Endothelial cell of umbilical vein (primary cell): ENCODE data around the gene MCM9. TPM values are rescaled to one million over a fixed set of nuclear protein-coding genes. Genes with fewer than 3 reads are reported as not detected.

ENCODE experiments used
- BruUV-seq: library from RNA; stranded (reverse); fragments of 400-500 nt; replicated peaks from 2 replicates; lab custom pipeline; 2021; lab: Mats Ljungman, UMichigan
- CTCF ChIA-PET: fragments of 300-600, 350-600 bp; sonication (Branson Sonifier 250); formaldehyde crosslinking; loops from one replicate; lab custom pipeline; 2021; ENCODE audit warnings: antibody characterized with exemption, inconsistent platforms; lab: Charles Lee
- POLR2A ChIA-PET: fragments of 300-600, 350-600 bp; sonication (Branson Sonifier 250); formaldehyde crosslinking; loops from one replicate; lab custom pipeline; 2021; ENCODE audit warnings: antibody characterized with exemption, inconsistent platforms; lab: Charles Lee
- DNase-seq: peaks from one replicate; pipeline ENCODE4 v3.0.0-alpha.2; 2011; ENCODE audit warnings: low read depth, low spot score
- FAIRE-seq: peaks from 2 replicates; lab custom pipeline; 2011; peaks lifted over from hg19 to GRCh38; lab: Jason Lieb, UNC
- H2AFZ ChIP-seq: 2 replicates; pipeline ENCODE4 v1.6.0; 2012; ENCODE audit warnings: low read depth, low read length, control low read depth, inconsistent platforms
- H3K27ac ChIP-seq: 2 replicates; pipeline ENCODE4 v1.5.1; 2011; ENCODE audit warnings: low read depth, mild to moderate bottlenecking, control low read depth, low read length, moderate library complexity; ENCODE audit not compliant: insufficient read depth
- H3K27me3 ChIP-seq, 2 experiments: 2 replicates each; pipeline versions ENCODE4 v1.6.0 to v1.6.1; 2011; ENCODE audit warnings: low read length in 2 of 2, mixed read lengths in 1 of 2; ENCODE audit not compliant: control insufficient read depth in 2 of 2, insufficient read depth in 2 of 2
- H3K36me3 ChIP-seq, 2 experiments: 2 replicates in 1 of 2; 3 replicates in 1 of 2; pipeline ENCODE4 v1.5.1; 2011; ENCODE audit warnings: low read length in 2 of 2, mild to moderate bottlenecking in 1 of 2, moderate library complexity in 1 of 2; ENCODE audit not compliant: control insufficient read depth in 2 of 2, insufficient read depth in 2 of 2; ENCODE audit errors: extremely low read depth in 1 of 2
- H3K4me1 ChIP-seq: 3 replicates; pipeline ENCODE4 v1.5.1; 2011; ENCODE audit warnings: mild to moderate bottlenecking, low read length; ENCODE audit not compliant: control insufficient read depth, insufficient read depth; ENCODE audit errors: extremely low read depth
- H3K4me2 ChIP-seq: 2 replicates; pipeline ENCODE4 v1.6.1; 2011; ENCODE audit warnings: low read length, control low read depth, mixed read lengths; ENCODE audit not compliant: insufficient read depth
- H3K4me3 ChIP-seq, 3 experiments: fragments of 200-600 bp in 1 of 3; sonication (generic), shearing (Covaris generic) in 1 of 3; replicated peaks in 1 of 3; 2 replicates each; pipeline ENCODE4 v1.5.1; 2011 to 2016; ENCODE audit warnings: control low read depth in 3 of 3, low read length in 3 of 3, mild to moderate bottlenecking in 2 of 3, inconsistent platforms in 1 of 3, low read depth in 1 of 3, moderate library complexity in 1 of 3; ENCODE audit not compliant: insufficient read depth in 1 of 3
- H3K79me2 ChIP-seq: 2 replicates; pipeline ENCODE4 v1.6.0; 2012; ENCODE audit warnings: low read length, inconsistent platforms; ENCODE audit not compliant: control insufficient read depth, insufficient read depth
- H3K9ac ChIP-seq: replicated peaks from 2 replicates; pipeline ENCODE3; 2011; ENCODE audit warnings: low read length, control low read depth; ENCODE audit not compliant: insufficient read depth; ENCODE audit errors: extremely low read depth
- H3K9me1 ChIP-seq: replicated peaks from 3 replicates; pipeline ENCODE4 v1.6.0; 2011; ENCODE audit warnings: mild to moderate bottlenecking, low read length; ENCODE audit not compliant: control insufficient read depth, insufficient read depth; ENCODE audit errors: extremely low read depth
- H3K9me3 ChIP-seq: replicated peaks from 2 replicates; pipeline ENCODE4 v1.5.1; 2012; ENCODE audit warnings: low read length, inconsistent platforms; ENCODE audit not compliant: control insufficient read depth, insufficient read depth
- H4K20me1 ChIP-seq: replicated peaks from 2 replicates; pipeline ENCODE3; 2011; ENCODE audit warnings: mild to moderate bottlenecking, low read length; ENCODE audit not compliant: control insufficient read depth, insufficient read depth; ENCODE audit errors: extremely low read depth
- EZH2 ChIP-seq: IDR thresholded peaks from 2 replicates; pipeline ENCODE4 v1.6.1; 2012; ENCODE audit warnings: borderline replicate concordance, low read depth, mild to moderate bottlenecking, moderate library complexity, low read length, inconsistent platforms; ENCODE audit not compliant: severe bottlenecking
- FOS ChIP-seq: IDR thresholded peaks from 2 replicates; pipeline ENCODE4 v1.6.1; 2011; ENCODE audit warnings: mild to moderate bottlenecking, low read length, moderate library complexity, borderline replicate concordance; ENCODE audit not compliant: insufficient read depth
- GATA2 ChIP-seq: IDR thresholded peaks from 2 replicates; pipeline ENCODE4 v1.7.0; 2011; ENCODE audit warnings: low read depth, mild to moderate bottlenecking, moderate library complexity, mixed read lengths, low read length; ENCODE audit not compliant: insufficient read length, insufficient read depth
- JUN ChIP-seq: IDR thresholded peaks from 2 replicates; pipeline ENCODE4 v1.6.1; 2011; ENCODE audit warnings: borderline replicate concordance, low read depth; ENCODE audit not compliant: insufficient read length, insufficient read depth
- MAX ChIP-seq: IDR thresholded peaks from 2 replicates; pipeline ENCODE4 v1.6.1; 2011; ENCODE audit not compliant: insufficient read depth, insufficient read length
- MYC ChIP-seq: IDR thresholded peaks from one replicate; pipeline ENCODE4 v1.6.1; 2011; ENCODE audit warnings: mild to moderate bottlenecking, low read depth, low read length
- POLR2A ChIP-seq: IDR thresholded peaks from 2 replicates; pipeline ENCODE4 v1.6.1; 2012; ENCODE audit warnings: low read depth, mild to moderate bottlenecking, control low read depth, low read length
- POLR2AphosphoS5 ChIP-seq: IDR thresholded peaks from 2 replicates; pipeline ENCODE4 v1.6.1; 2012; ENCODE audit warnings: low read depth, mild to moderate bottlenecking, control low read depth, low read length, moderate library complexity; ENCODE audit not compliant: insufficient read depth
- dilution Hi-C: fragments of 300-500 bp; cut with MboI; formaldehyde crosslinking; loops from one replicate; pipeline ENCODE4 v1.15.0; 2019; ENCODE audit warnings: low sequenced_read_pairs; ENCODE audit not compliant: extremely low pct_ligation_motif_present
- intact Hi-C: fragments of 100-400 bp; cut with micrococcal nuclease; formaldehyde crosslinking; loops from one replicate; pipeline ENCODE4 v1.10.0; 2022
- polyA plus RNA-seq, 4 experiments: library from polyadenylated mRNA; depleted of rRNA in 3 of 4; stranded (reverse) in 3 of 4; unstranded in 1 of 4; fragments of >200 nt; gene quantifications; 2 replicates each; pipeline versions ENCODE4 v1.2.1 to v1.2.3, GENCODE V29; 2011 to 2012; ENCODE audit warnings: missing spikeins in 1 of 4
- total RNA-seq: library from RNA; stranded (reverse); gene quantifications from 2 replicates; pipeline ENCODE4 v1.2.3, GENCODE V29; 2021
- TF ChIP-seq, protein P1 (sequence below), 2 donors: IDR thresholded peaks; 1 replicate in 1 of 2; 2 replicates in 1 of 2; pipeline ENCODE4 v1.5.1; 2011; ENCODE audit warnings: low read length in 2 of 2, mild to moderate bottlenecking in 2 of 2, moderate library complexity in 2 of 2, control low read depth in 1 of 2, inconsistent platforms in 1 of 2, low read depth in 1 of 2; ENCODE audit not compliant: insufficient read depth in 1 of 2; ENCODE audit errors: extremely low read depth in 1 of 2

The MCM9 gene
- total and polyA plus RNA-seq, 2 donors (not counting 3 experiments of a cell fraction or from before 2014, with no cell fraction given): 2.0 to 14.1 TPM

DNA sequence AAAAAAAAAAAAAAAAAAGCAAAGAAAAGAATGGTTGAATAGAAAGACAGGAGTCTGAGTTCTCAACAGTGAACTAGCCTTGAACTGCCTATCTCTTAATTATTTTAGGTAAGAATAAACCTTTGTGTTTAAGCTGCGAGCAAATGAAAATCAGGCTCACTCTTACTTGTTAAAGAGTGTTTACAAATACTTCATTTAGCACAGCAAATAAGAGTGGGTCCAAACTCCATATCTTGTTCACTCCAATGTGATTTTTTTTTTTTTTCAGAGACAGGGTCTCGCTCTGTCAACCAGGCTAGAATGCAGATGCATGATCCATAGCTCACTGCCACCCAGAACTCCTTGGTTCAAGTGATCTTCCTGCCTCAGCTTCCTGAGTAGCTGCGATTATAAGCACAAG lies 11.9 kb downstream of the MCM9 start:
- CTCF ChIA-PET: no interaction called here
- Histone ChIP-seq H3K9me1 (no peaks in the 10 kb centered on the region), H3K36me3 (peaks cover 3 to 7% of the 10 kb centered on the region in 2 experiments), H3K4me2 (no peak overlapping the region), H3K79me2 (no peaks in the 10 kb centered on the region), H2AFZ (no peak overlapping the region), H4K20me1 (no peaks in the 10 kb centered on the region), H3K4me1 (no peaks in the 10 kb centered on the region), H3K27me3 (no peaks in the 10 kb centered on the region), H3K9ac (no peak overlapping the region), H3K27ac (no peak overlapping the region), H3K4me3 (no peak overlapping the region), H3K9me3 (no peaks in the 10 kb centered on the region)
- TF ChIP-seq EZH2: no peak
- no peak for TF ChIP-seq POLR2A
- TF ChIP-seq GATA2: no peak
- TF ChIP-seq JUN: no peak
- TF ChIP-seq MYC: no peak
- no peak for TF ChIP-seq MAX
- TF ChIP-seq FOS: no peak
- no peak for TF ChIP-seq POLR2AphosphoS5
- TF ChIP-seq, protein P1, sequence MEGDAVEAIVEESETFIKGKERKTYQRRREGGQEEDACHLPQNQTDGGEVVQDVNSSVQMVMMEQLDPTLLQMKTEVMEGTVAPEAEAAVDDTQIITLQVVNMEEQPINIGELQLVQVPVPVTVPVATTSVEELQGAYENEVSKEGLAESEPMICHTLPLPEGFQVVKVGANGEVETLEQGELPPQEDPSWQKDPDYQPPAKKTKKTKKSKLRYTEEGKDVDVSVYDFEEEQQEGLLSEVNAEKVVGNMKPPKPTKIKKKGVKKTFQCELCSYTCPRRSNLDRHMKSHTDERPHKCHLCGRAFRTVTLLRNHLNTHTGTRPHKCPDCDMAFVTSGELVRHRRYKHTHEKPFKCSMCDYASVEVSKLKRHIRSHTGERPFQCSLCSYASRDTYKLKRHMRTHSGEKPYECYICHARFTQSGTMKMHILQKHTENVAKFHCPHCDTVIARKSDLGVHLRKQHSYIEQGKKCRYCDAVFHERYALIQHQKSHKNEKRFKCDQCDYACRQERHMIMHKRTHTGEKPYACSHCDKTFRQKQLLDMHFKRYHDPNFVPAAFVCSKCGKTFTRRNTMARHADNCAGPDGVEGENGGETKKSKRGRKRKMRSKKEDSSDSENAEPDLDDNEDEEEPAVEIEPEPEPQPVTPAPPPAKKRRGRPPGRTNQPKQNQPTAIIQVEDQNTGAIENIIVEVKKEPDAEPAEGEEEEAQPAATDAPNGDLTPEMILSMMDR (IDR thresholded peaks at IDR 0.05; ENCODE audit: extremely low read depth in 1 of 2, insufficient read depth in 1 of 2, low read depth in 1 of 2, low read length in 2 of 2): no peak
- DNase-seq: no peak
- dilution Hi-C loops (no loop called here), intact Hi-C loops (no loop called here)
- no TSS peak for BruUV-seq
- POLR2A ChIA-PET: interaction anchor here (1.0 kb wide), 1 partner anchor 11 kb away, joined by 8 read pairs; no protein-coding TSS in a partner anchor
- FAIRE-seq: no peak
